Common myeloid progenitor, CD34-positive (primary cell): Measurements from ENCODE around the gene ACBD5.
"Not testable (repeated sequence)": the region's sequence is repeated elsewhere in the genome, so short reads cannot be mapped to it uniquely, and the experiment has no call there.

Source experiments
- CTCF ChIA-PET: fragments of 350-600 bp; sonication (Branson Sonifier 250); formaldehyde crosslinking; loops from one replicate; lab custom pipeline; 2021; ENCODE audit warnings: antibody characterized with exemption; lab: Charles Lee
- POLR2A ChIA-PET: fragments of 350-600 bp; sonication (Branson Sonifier 250); formaldehyde crosslinking; loops from one replicate; lab custom pipeline; 2021; ENCODE audit warnings: antibody characterized with exemption; lab: Charles Lee
- DNase-seq, 3 donors: peaks; one replicate each; pipeline versions ENCODE4 v3.0.0 to v3.0.0-alpha.2; 2013
- H3K27ac ChIP-seq, 2 experiments: 1 replicate in 1 of 2; 2 replicates in 1 of 2; pipeline ENCODE4 v1.7.0; 2013; ENCODE audit warnings: inconsistent platforms in 2 of 2, low read length in 2 of 2, mild to moderate bottlenecking in 2 of 2, low read depth in 1 of 2, moderate library complexity in 1 of 2; ENCODE audit not compliant: severe bottlenecking in 2 of 2, insufficient read depth in 1 of 2, poor library complexity in 1 of 2
- H3K27me3 ChIP-seq, 5 experiments: replicated peaks in 2 of 5; 1 replicate in 3 of 5; 2 replicates in 2 of 5; pipeline versions ENCODE4 v1.6.1 to v1.7.0; 2013; ENCODE audit warnings: low read length in 4 of 5, mild to moderate bottlenecking in 2 of 5, moderate library complexity in 2 of 5, inconsistent platforms in 1 of 5; ENCODE audit not compliant: insufficient read depth in 5 of 5, control insufficient read depth in 4 of 5
- H3K36me3 ChIP-seq, 4 experiments: 1 replicate in 2 of 4; 2 replicates in 2 of 4; pipeline versions ENCODE4 v1.6.1 to v1.7.0; 2013; ENCODE audit warnings: low read length in 3 of 4, control low read depth in 1 of 4, mild to moderate bottlenecking in 1 of 4; ENCODE audit not compliant: control insufficient read depth in 4 of 4, insufficient read depth in 4 of 4
- H3K4me1 ChIP-seq, 4 experiments: 1 replicate in 3 of 4; 2 replicates in 1 of 4; pipeline versions ENCODE4 v1.6.1 to v1.7.1; 2013; ENCODE audit warnings: low read length in 3 of 4, mild to moderate bottlenecking in 3 of 4, control low read depth in 1 of 4, inconsistent platforms in 1 of 4, moderate library complexity in 1 of 4; ENCODE audit not compliant: control insufficient read depth in 4 of 4, insufficient read depth in 4 of 4; ENCODE audit errors: control extremely low read depth in 1 of 4
- H3K4me3 ChIP-seq, 7 experiments: 1 replicate in 4 of 7; 2 replicates in 3 of 7; pipeline versions ENCODE4 v1.5.1 to v1.7.0; 2013; ENCODE audit warnings: mild to moderate bottlenecking in 7 of 7, low read length in 6 of 7, moderate library complexity in 6 of 7, inconsistent platforms in 2 of 7, low read depth in 2 of 7, control low read depth in 1 of 7; ENCODE audit not compliant: insufficient read depth in 4 of 7, control insufficient read depth in 1 of 7; ENCODE audit errors: extremely low read depth in 1 of 7
- H3K9me3 ChIP-seq, 5 experiments: 1 replicate in 4 of 5; 2 replicates in 1 of 5; pipeline versions ENCODE4 v1.6.1 to v1.7.1; 2013; ENCODE audit warnings: low read length in 4 of 5, mild to moderate bottlenecking in 2 of 5, inconsistent platforms in 1 of 5, low read depth in 1 of 5, moderate library complexity in 1 of 5; ENCODE audit not compliant: control insufficient read depth in 4 of 5, insufficient read depth in 2 of 5; ENCODE audit errors: control extremely low read depth in 1 of 5
- WGBS: methylation state at CpG from one replicate; pipeline ENCODE4 v1.1.5; 2013; ENCODE audit not compliant: insufficient coverage; 5-methylcytosine and 5-hydroxymethylcytosine counted together

ACBD5 gene

DNA sequence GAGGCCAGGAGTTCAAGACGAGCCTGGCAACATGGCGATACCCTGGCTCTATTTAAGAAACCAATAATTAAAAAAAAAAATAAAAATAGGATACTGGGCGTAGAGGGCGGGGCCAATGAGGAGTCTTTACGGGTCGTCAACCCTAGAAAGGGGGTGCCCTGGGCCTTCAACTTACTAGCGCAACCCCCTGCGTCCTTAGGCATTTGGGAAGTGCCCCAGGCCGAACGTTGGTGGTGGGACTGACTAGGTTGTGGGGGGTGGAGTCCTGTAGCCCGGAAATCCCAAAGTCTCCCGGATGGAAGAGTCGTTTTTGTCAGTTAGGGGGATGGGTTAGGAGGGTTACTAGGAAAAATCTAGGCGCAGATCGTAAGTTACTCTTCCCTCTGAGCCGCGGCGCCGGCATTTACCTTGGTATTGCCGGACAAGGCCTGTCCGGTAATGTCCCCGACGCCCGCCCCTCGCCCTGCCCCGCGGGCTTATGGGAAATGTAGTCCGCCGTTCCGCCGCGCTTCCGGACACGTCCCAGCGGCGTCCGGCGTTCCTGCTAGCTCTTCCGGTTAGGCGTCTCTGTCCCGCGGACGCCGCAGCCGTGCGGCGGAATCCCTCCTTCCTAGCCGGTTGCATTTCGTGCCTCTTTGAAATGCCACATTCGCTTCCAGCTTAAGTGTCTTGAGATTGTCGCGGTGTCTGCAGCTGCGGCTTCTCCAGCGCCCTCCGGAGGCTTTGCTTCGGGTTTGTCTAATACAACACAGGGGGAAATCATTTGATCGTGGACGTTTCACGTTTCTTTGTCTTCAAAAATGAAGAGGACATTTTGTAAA, 1.3 kb upstream of the ACBD5 start:
- under 1% methylated on average over 39 of the region's 59 CpGs for WGBS

DNA sequence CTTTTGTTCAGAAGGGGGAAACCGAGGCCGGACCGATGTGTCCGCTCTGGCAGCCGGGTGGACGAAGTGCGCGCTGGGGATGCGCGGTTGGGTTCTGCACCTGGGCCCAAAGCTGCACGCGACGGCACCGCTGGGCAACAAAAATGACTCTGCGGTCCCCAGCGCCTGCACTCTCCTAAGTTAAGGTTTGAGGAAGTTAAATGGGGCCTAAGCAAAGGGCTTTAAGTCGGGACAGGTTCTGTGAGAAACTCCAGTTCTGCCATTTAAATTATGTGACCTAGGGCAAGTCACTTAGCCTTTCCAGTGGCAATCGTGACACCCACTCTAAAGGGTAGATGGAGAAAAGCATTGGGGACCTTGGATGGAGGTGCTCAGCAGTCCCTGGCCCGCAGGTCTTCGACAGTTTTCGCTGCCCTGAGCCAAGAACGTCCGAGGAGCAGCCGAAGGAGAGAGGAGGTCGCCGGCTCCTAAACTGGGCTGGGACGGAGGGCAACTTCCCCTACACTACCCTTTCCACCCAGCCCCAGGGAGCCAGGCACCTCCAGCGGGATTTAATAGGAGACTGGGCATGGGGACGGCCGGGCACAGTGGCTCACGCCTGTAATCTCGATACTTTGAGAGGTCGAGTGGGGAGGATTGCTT, 534 bp upstream of the ACBD5 start:
- peak; percentile 76 to 94 (median 90) for DNase-seq
- no peaks in the 10 kb centered on the region for H3K9me3 ChIP-seq
- peaks cover 3 to 34% (median 29%) of the 10 kb centered on the region in 4 experiments for H3K4me1 ChIP-seq
- H3K27ac ChIP-seq = peak overlapping the region; percentile 90 to 95
- H3K4me3 ChIP-seq = peak overlapping the region; percentile 79 to 93 (median 87)
- POLR2A ChIA-PET = interaction anchor here (1.2 kb wide), 1 partner anchor 87 kb away, joined by 3 read pairs; the partner anchor contains the start of gene YME1L1
- H3K27me3 ChIP-seq = no peaks in the 10 kb centered on the region
- CTCF ChIA-PET = no interaction called here
- no peaks in the 10 kb centered on the region for H3K36me3 ChIP-seq
- 9% methylated on average over 24 of the region's 33 CpGs for WGBS

More for the DNA sequence above, 1.3 kb upstream of the ACBD5 start:
- Histone ChIP-seq H3K4me1 (peaks cover 3 to 34% (median 29%) of the 10 kb centered on the region in 4 experiments), H3K27me3 (no peaks in the 10 kb centered on the region), H3K4me3 (peak overlapping the region; percentile 74 to 93 (median 88)), H3K9me3 (no peaks in the 10 kb centered on the region), H3K36me3 (no peaks in the 10 kb centered on the region), H3K27ac (peak overlapping the region; percentile 90 to 95)
- DNase-seq = peak; percentile 94 to 97 (median 97)
- ChIA-PET CTCF (interaction anchor here (0.7 to 2.3 kb wide), 5 partner anchors 10 to 88 kb away, joined by 3 to 19 read pairs (median 4); partner anchors contain the start of gene YME1L1), POLR2A (interaction anchor here (0.8 to 1.7 kb wide), 5 partner anchors 15 to 105 kb away, joined by 3 to 14 read pairs (median 5); partner anchors contain the start of gene YME1L1)

- CTCF ChIA-PET = interaction anchor here (0.6 to 3.6 kb wide), 2 partner anchors 10 to 13 kb away, joined by 3 to 18 read pairs; no protein-coding TSS in a partner anchor
Observed at GRCh38 chr10:27237531-27237930, 3.1 kb downstream of the ACBD5 start.

GRCh38 chr10:27236589-27237128, 3.9 kb downstream of the ACBD5 start:
- H3K36me3 ChIP-seq, H3K27me3 ChIP-seq, H3K9me3 ChIP-seq, DNase-seq, H3K27ac ChIP-seq, H3K4me3 ChIP-seq: not testable (repeated sequence)
- peaks cover 0 to 21% (median 17%) of the 10 kb centered on the region in 4 experiments for H3K4me1 ChIP-seq
- ChIA-PET CTCF (interaction anchor here (0.8 to 3.6 kb wide), 2 partner anchors 12 to 94 kb away, joined by 4 to 18 read pairs; no protein-coding TSS in a partner anchor), POLR2A (interaction anchor here (0.6 kb wide), 1 partner anchor 95 kb away, joined by 6 read pairs; no protein-coding TSS in a partner anchor)
- WGBS = 84% methylated on average over 4 of the region's 9 CpGs

More at GRCh38 chr10:27237531-27237930, 3.1 kb downstream of the ACBD5 start:
- peaks cover 0 to 23% (median 18%) of the 10 kb centered on the region in 4 experiments for H3K4me1 ChIP-seq
- H3K27ac ChIP-seq, H3K27me3 ChIP-seq, H3K4me3 ChIP-seq, H3K9me3 ChIP-seq, H3K36me3 ChIP-seq, POLR2A ChIA-PET, DNase-seq: not testable (repeated sequence)
- 91% methylated on average over 5 of the region's 8 CpGs for WGBS

DNA sequence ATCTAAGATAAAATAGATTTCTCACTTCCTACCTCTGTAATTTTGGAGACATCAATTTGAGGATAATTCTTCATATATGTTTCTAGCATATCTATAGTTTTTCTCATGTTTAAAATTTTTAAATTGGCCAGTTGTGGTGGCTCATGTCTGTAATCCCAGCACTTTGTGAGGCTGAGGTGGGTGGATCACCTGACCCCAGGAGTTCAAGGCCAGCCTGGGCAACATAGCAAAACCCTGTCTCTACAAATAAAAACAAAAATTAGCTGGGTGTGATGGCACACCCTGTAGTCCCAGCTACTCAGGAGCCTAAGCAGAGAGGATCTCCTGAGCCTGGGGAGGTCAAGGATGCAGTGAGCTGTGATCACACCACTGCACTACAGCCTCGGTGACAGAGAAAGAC, 4.9 kb downstream of the ACBD5 start:
- H3K9me3 ChIP-seq = no peaks in the 10 kb centered on the region
- H3K36me3 ChIP-seq = peaks cover 2 to 13% (median 6%) of the 10 kb centered on the region in 4 experiments
- DNase-seq = no peak
- H3K27ac ChIP-seq = no peak overlapping the region
- ChIA-PET POLR2A (interaction anchor here (0.6 kb wide), 1 partner anchor 94 kb away, joined by 6 read pairs; no protein-coding TSS in a partner anchor), CTCF (interaction anchor here (0.8 to 3.6 kb wide), 3 partner anchors 11 to 93 kb away, joined by 4 to 18 read pairs (median 9); no protein-coding TSS in a partner anchor)
- WGBS = no CpG with 5 or more reads among the region's 1 CpG
- H3K4me3 ChIP-seq = no peak overlapping the region
- no peaks in the 10 kb centered on the region for H3K27me3 ChIP-seq
- peaks cover 0 to 12% (median 8%) of the 10 kb centered on the region in 4 experiments for H3K4me1 ChIP-seq

- Histone ChIP-seq H3K27ac (no peak overlapping the region), H3K27me3 (no peaks in the 10 kb centered on the region), H3K36me3 (peaks cover 6 to 25% (median 16%) of the 10 kb centered on the region in 4 experiments), H3K4me3 (no peak overlapping the region), H3K4me1 (no peaks in the 10 kb centered on the region), H3K9me3 (no peaks in the 10 kb centered on the region)
- DNase-seq = no peak
- POLR2A ChIA-PET = no interaction called here
- no CpG with 5 or more reads among the region's 1 CpG for WGBS
- CTCF ChIA-PET = interaction anchor here (0.6 to 1.8 kb wide), 4 partner anchors 8 to 130 kb away, joined by 3 to 5 read pairs (median 4); no protein-coding TSS in a partner anchor
Observed at GRCh38 chr10:27230022-27230421, 10.6 kb downstream of the ACBD5 start.
